IMR-90 (cell line): Measurements from ENCODE around the gene OR2A42. TPM values are rescaled to one million over a fixed set of nuclear protein-coding genes. Genes with fewer than 3 reads are reported as not detected.
"Not testable (repeated sequence)": the region's sequence is repeated elsewhere in the genome, so short reads cannot be mapped to it uniquely, and the experiment has no call there.

ENCODE experiments used
- ATAC-seq: fragments of 200-7000 bp; cut with Tn5 transposase; 2 replicates; pipeline ENCODE4 v1.9.1; 2020; ENCODE audit warnings: low read depth, mild to moderate bottlenecking, moderate library complexity
- BruUV-seq: library from RNA; stranded (reverse); fragments of 400-500 nt; replicated peaks from 2 replicates; lab custom pipeline; 2021; lab: Mats Ljungman, UMichigan
- CTCF ChIA-PET: fragments of 300-600 bp; formaldehyde crosslinking; extraction: SDS; loops from one replicate; lab custom pipeline; 2021; ENCODE audit warnings: antibody characterized with exemption; lab: Yijun Ruan, JAX
- POLR2A ChIA-PET: fragments of 300-600 bp; sonication (Branson Sonifier 250); formaldehyde crosslinking; loops from one replicate; lab custom pipeline; 2022; ENCODE audit warnings: antibody characterized with exemption; ENCODE audit not compliant: unreplicated experiment; lab: Charles Lee
- DNase-seq: peaks from one replicate; pipeline ENCODE4 v3.0.0; 2013
- H2AFZ ChIP-seq: replicated peaks from 2 replicates; pipeline ENCODE3; 2013; ENCODE audit warnings: low read length, mild to moderate bottlenecking; ENCODE audit not compliant: poor library complexity
- H2AK5ac ChIP-seq: 2 replicates; pipeline ENCODE4 v1.6.1; 2013; ENCODE audit warnings: low read depth, low read length, inconsistent platforms
- H2AK9ac ChIP-seq: replicated peaks from 2 replicates; pipeline ENCODE3; 2013; ENCODE audit warnings: mild to moderate bottlenecking, low read depth, low read length, moderate library complexity; ENCODE audit not compliant: poor library complexity
- H2BK120ac ChIP-seq: 2 replicates; pipeline ENCODE4 v1.6.1; 2013; ENCODE audit warnings: low read depth, low read length, inconsistent platforms
- H2BK15ac ChIP-seq: 3 replicates; pipeline ENCODE4 v1.6.1; 2013; ENCODE audit warnings: low read depth, low read length, inconsistent platforms
- H2BK20ac ChIP-seq: 2 replicates; pipeline ENCODE4 v1.6.1; 2013; ENCODE audit warnings: low read depth, mild to moderate bottlenecking, inconsistent platforms, low read length, moderate library complexity
- H2BK5ac ChIP-seq: 2 replicates; pipeline ENCODE4 v1.6.1; 2013; ENCODE audit warnings: mild to moderate bottlenecking, low read depth, low read length, inconsistent platforms; ENCODE audit not compliant: poor library complexity, severe bottlenecking
- H3K14ac ChIP-seq: replicated peaks from 2 replicates; pipeline ENCODE4 v1.6.1; 2013; ENCODE audit warnings: low read depth, low read length, inconsistent platforms
- H3K18ac ChIP-seq: 2 replicates; pipeline ENCODE4 v1.6.1; 2013; ENCODE audit warnings: low read depth, low read length, control low read depth
- H3K23ac ChIP-seq: 2 replicates; pipeline ENCODE4 v1.6.1; 2013; ENCODE audit warnings: low read depth, low read length, inconsistent platforms
- H3K27ac ChIP-seq: 2 replicates; pipeline ENCODE4 v1.5.1; 2013; ENCODE audit warnings: mild to moderate bottlenecking, control low read depth, low read length; ENCODE audit not compliant: insufficient read depth
- H3K27me3 ChIP-seq: 2 replicates; pipeline ENCODE4 v1.6.1; 2013; ENCODE audit warnings: low read length; ENCODE audit not compliant: control insufficient read depth, insufficient read depth
- H3K36me3 ChIP-seq: 2 replicates; pipeline ENCODE4 v1.6.1; 2013; ENCODE audit warnings: low read length, mixed read lengths; ENCODE audit not compliant: control insufficient read depth, insufficient read depth
- H3K4ac ChIP-seq: 2 replicates; pipeline ENCODE4 v1.6.1; 2013; ENCODE audit warnings: low read depth, low read length, inconsistent platforms
- H3K4me1 ChIP-seq: 2 replicates; pipeline ENCODE4 v1.6.1; 2013; ENCODE audit warnings: low read length, mixed read lengths; ENCODE audit not compliant: control insufficient read depth, insufficient read depth
- H3K4me2 ChIP-seq: 2 replicates; pipeline ENCODE4 v1.6.1; 2013; ENCODE audit warnings: low read depth, mild to moderate bottlenecking, control low read depth, low read length, moderate library complexity
- H3K4me3 ChIP-seq: 2 replicates; pipeline ENCODE4 v1.5.1; 2013; ENCODE audit warnings: low read depth, mild to moderate bottlenecking, control low read depth, low read length, moderate library complexity; ENCODE audit not compliant: insufficient read depth
- H3K56ac ChIP-seq: 2 replicates; pipeline ENCODE4 v1.6.1; 2013; ENCODE audit warnings: low read length, inconsistent platforms; ENCODE audit not compliant: insufficient read depth; ENCODE audit errors: extremely low read depth
- H3K79me1 ChIP-seq, 2 experiments: 2 replicates each; pipeline ENCODE4 v1.6.1; 2013; ENCODE audit warnings: low read length in 2 of 2, inconsistent platforms in 1 of 2, low read depth in 1 of 2
- H3K9ac ChIP-seq: 2 replicates; pipeline ENCODE4 v1.6.1; 2013; ENCODE audit warnings: low read depth, low read length, control low read depth
- H3K9me1 ChIP-seq: 2 replicates; pipeline ENCODE4 v1.6.1; 2013; ENCODE audit warnings: low read length, inconsistent platforms; ENCODE audit not compliant: insufficient read depth
- H3K9me3 ChIP-seq: 2 replicates; pipeline ENCODE4 v1.6.1; 2013; ENCODE audit warnings: low read length; ENCODE audit not compliant: control insufficient read depth, insufficient read depth
- H4K20me1 ChIP-seq: 2 replicates; pipeline ENCODE4 v1.6.1; 2013; ENCODE audit warnings: low read length, inconsistent platforms; ENCODE audit not compliant: insufficient read depth
- H4K5ac ChIP-seq: 2 replicates; pipeline ENCODE4 v1.6.1; 2013; ENCODE audit warnings: mild to moderate bottlenecking, low read depth, low read length, control low read depth
- H4K8ac ChIP-seq, 2 experiments: 2 replicates each; pipeline ENCODE4 v1.6.1; 2013; ENCODE audit warnings: low read depth in 2 of 2, low read length in 2 of 2, control low read depth in 1 of 2, inconsistent platforms in 1 of 2
- H4K91ac ChIP-seq: 2 replicates; pipeline ENCODE4 v1.6.1; 2013; ENCODE audit warnings: low read depth, low read length, inconsistent platforms; ENCODE audit not compliant: insufficient read depth
- WGBS, 2 experiments: methylation state at CpG; one replicate each; pipeline versions ENCODE4 v1.1.5 to v1.1.7; 2013; ENCODE audit warnings: missing lambda C conversion rate in 2 of 2; ENCODE audit not compliant: insufficient read length in 1 of 2; ENCODE audit errors: extremely low coverage in 2 of 2; 5-methylcytosine and 5-hydroxymethylcytosine counted together
- dilution Hi-C: fragments of 300-500 bp; cut with HindIII; formaldehyde crosslinking; loops from one replicate; pipeline ENCODE4 v1.14.3; 2018; ENCODE audit warnings: low sequenced_read_pairs; ENCODE audit not compliant: unreplicated experiment
- in situ Hi-C: fragments of 300-500 bp; cut with MboI; formaldehyde crosslinking; loops from 3 replicates; pipeline ENCODE4 v1.14.3; 2019; ENCODE audit warnings: low sequenced_read_pairs, inconsistent platforms, mixed read lengths
- intact Hi-C: fragments of 100-400 bp; cut with micrococcal nuclease; formaldehyde crosslinking; loops from 2 replicates; pipeline ENCODE4 v1.10.0; 2022
- polyA plus RNA-seq, 3 experiments: library from polyadenylated mRNA; depleted of rRNA; stranded (reverse); fragments of >200 nt; gene quantifications; 2 replicates each; pipeline ENCODE4 v1.2.3, GENCODE V29; 2012; ENCODE audit warnings: low replicate concordance in 1 of 3
- total RNA-seq: library from RNA; depleted of rRNA; stranded (reverse); fragments of >200 nt; gene quantifications from 2 replicates; pipeline ENCODE4 v1.2.3, GENCODE V29; 2012

Gene OR2A42
- total and polyA plus RNA-seq, 2 of the 4 experiments (the other 2 are of a cell fraction), result not detected

GRCh38 chr7:144238530-144239082, 799 bp downstream of the OR2A42 start:
- H4K91ac ChIP-seq, H3K27me3 ChIP-seq, H2BK5ac ChIP-seq, POLR2A ChIA-PET, H3K4me3 ChIP-seq, H3K9me1 ChIP-seq, H3K36me3 ChIP-seq, dilution Hi-C loops, H2BK15ac ChIP-seq, H3K18ac ChIP-seq, H3K23ac ChIP-seq, ATAC-seq, H3K4ac ChIP-seq, H2BK20ac ChIP-seq, H4K20me1 ChIP-seq, H3K56ac ChIP-seq, intact Hi-C loops, H3K4me2 ChIP-seq, H3K4me1 ChIP-seq, H4K8ac ChIP-seq, H4K5ac ChIP-seq, H2AK9ac ChIP-seq, H3K9me3 ChIP-seq, H2BK120ac ChIP-seq, H3K14ac ChIP-seq, H2AFZ ChIP-seq, BruUV-seq, H3K79me1 ChIP-seq, in situ Hi-C loops, CTCF ChIA-PET, H3K9ac ChIP-seq, H2AK5ac ChIP-seq, DNase-seq, H3K27ac ChIP-seq: not testable (repeated sequence)
- WGBS, 2 experiments, result no CpG with 5 or more reads among the region's 2 CpGs

- H2BK5ac ChIP-seq, H2BK15ac ChIP-seq, H3K14ac ChIP-seq, H3K9ac ChIP-seq, DNase-seq, H3K79me1 ChIP-seq, H3K23ac ChIP-seq, H3K27ac ChIP-seq, H4K91ac ChIP-seq, H3K9me1 ChIP-seq, CTCF ChIA-PET, H2AK5ac ChIP-seq, H3K27me3 ChIP-seq, H3K18ac ChIP-seq, H3K56ac ChIP-seq, ATAC-seq, H3K4me2 ChIP-seq, H3K36me3 ChIP-seq, H2AFZ ChIP-seq, H4K8ac ChIP-seq, H2BK20ac ChIP-seq, BruUV-seq, in situ Hi-C loops, POLR2A ChIA-PET, H3K4me1 ChIP-seq, H2AK9ac ChIP-seq, intact Hi-C loops, dilution Hi-C loops, H3K9me3 ChIP-seq, H4K20me1 ChIP-seq, H4K5ac ChIP-seq, H2BK120ac ChIP-seq, H3K4me3 ChIP-seq, H3K4ac ChIP-seq: not testable (repeated sequence)
- no CpG with 5 or more reads among the region's 1 CpG for WGBS, 2 experiments
Measured at GRCh38 chr7:144233039-144233438, 6.4 kb downstream of the OR2A42 start.
